ENCODE results near the gene DNAJC15. TPM values are rescaled to one million over a fixed set of nuclear protein-coding genes. Genes with fewer than 3 reads are reported as not detected.
"Not testable (repeated sequence)": the region's sequence is repeated elsewhere in the genome, so short reads cannot be mapped to it uniquely, and the experiment has no call there.

DNAJC15 gene
- total RNA-seq, 2 donors from 2014 or later, result 1.4 to 8.2 TPM

GRCh38 chr13:43072394-43072793 lies 49.0 kb downstream of the DNAJC15 start:
- TF ChIP-seq, protein P1, sequence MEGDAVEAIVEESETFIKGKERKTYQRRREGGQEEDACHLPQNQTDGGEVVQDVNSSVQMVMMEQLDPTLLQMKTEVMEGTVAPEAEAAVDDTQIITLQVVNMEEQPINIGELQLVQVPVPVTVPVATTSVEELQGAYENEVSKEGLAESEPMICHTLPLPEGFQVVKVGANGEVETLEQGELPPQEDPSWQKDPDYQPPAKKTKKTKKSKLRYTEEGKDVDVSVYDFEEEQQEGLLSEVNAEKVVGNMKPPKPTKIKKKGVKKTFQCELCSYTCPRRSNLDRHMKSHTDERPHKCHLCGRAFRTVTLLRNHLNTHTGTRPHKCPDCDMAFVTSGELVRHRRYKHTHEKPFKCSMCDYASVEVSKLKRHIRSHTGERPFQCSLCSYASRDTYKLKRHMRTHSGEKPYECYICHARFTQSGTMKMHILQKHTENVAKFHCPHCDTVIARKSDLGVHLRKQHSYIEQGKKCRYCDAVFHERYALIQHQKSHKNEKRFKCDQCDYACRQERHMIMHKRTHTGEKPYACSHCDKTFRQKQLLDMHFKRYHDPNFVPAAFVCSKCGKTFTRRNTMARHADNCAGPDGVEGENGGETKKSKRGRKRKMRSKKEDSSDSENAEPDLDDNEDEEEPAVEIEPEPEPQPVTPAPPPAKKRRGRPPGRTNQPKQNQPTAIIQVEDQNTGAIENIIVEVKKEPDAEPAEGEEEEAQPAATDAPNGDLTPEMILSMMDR (IDR thresholded peaks at IDR 0.05), result no peak
- TF ChIP-seq POLR2A (IDR thresholded peaks at IDR 0.05), result no peak
- TF ChIP-seq POLR2AphosphoS5 (IDR thresholded peaks at IDR 0.05), result no peak
- no peaks in the 10 kb centered on the region for H3K4me1 ChIP-seq (replicated peaks)
- H3K27me3 ChIP-seq (replicated peaks; ENCODE audit: insufficient read depth), result no peaks in the 10 kb centered on the region
- H3K36me3 ChIP-seq, result no peaks in the 10 kb centered on the region
- no peak overlapping the region for H3K4me3 ChIP-seq
- no peak for DNase-seq (ENCODE audit: low spot score)
- intact Hi-C loops (cut with DNase I), result no loop called here
- WGBS, result 87% methylated on average over 5 of the region's 5 CpGs
- no peak overlapping the region for H3K27ac ChIP-seq
- H3K9me3 ChIP-seq, result no peaks in the 10 kb centered on the region

DNA sequence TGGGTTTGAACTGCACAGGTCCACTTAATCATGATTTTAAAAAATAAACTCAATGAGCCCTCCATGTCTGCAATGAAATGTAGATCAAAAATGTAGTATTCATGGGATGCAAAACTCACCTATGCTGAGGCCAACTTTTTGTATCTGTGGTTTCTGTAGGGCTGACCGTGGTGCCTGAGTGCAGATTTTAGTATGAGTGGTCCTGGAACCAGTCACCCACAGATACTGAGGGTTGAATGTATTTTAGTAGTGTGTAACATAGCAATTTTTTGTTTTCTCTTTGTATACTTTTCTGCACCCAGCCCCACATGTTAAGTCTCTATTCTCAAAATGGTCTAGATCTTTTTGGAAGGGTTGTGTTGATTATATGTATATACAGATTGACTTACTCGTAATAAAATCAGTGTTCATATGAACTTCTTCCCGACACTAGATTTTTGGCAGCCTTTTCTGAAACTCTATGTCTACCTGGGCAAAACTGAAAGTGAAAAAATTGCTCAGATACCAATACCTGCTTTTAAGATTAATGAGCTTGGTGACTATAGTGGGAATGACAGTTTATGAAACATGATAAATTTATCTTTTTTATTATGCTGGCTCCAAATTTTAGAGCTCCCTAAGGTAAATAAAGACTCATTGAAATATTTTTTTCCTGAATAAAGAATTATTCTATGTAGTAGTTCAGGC lies 51.6 kb downstream of the DNAJC15 start:
- TF ChIP-seq POLR2AphosphoS5 (IDR thresholded peaks at IDR 0.05) (no peak), POLR2A (IDR thresholded peaks at IDR 0.05) (no peak)
- TF ChIP-seq, protein P1 (IDR thresholded peaks at IDR 0.05), result no peak
- Histone ChIP-seq H3K36me3 (no peaks in the 10 kb centered on the region), H3K27ac (no peak overlapping the region), H3K27me3 (replicated peaks; ENCODE audit: insufficient read depth) (no peaks in the 10 kb centered on the region), H3K4me3 (no peak overlapping the region), H3K4me1 (replicated peaks) (no peaks in the 10 kb centered on the region), H3K9me3 (no peaks in the 10 kb centered on the region)
- WGBS, result 38% methylated on average over 3 of the region's 3 CpGs
- intact Hi-C loops (cut with DNase I), result no loop called here
- no peak for DNase-seq (ENCODE audit: low spot score)

- 60% methylated on average over 3 of the region's 3 CpGs for WGBS
- intact Hi-C loops (cut with DNase I); H3K9me3 ChIP-seq; H3K36me3 ChIP-seq; H3K4me1 ChIP-seq (replicated peaks); DNase-seq (ENCODE audit: low spot score); H3K27ac ChIP-seq; H3K4me3 ChIP-seq; H3K27me3 ChIP-seq (replicated peaks; ENCODE audit: insufficient read depth): not testable (repeated sequence)
These were observed 52.1 kb downstream of the DNAJC15 start for GRCh38 chr13:43075511-43075902.

DNA sequence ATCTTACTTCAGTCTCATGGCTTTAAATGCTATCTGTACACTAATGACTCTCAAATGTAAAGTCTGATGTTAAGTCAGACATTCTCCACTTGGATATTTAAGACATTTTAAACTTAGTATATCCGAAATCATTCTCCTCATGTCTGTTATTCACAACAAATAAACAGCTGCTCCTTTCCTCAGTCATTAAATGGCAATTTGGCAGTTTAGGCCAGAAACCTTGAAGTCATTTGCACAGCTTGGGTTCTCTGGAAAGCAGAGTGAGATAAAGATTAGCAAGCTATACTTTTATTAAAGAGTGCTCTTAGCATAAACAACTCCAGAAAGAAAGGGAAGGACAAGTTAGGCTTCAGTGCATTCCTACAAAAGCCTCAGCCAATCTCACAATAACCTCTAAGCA lies 53.7 kb downstream of the DNAJC15 start:
- Histone ChIP-seq H3K36me3 (no peaks in the 10 kb centered on the region), H3K27ac (no peak overlapping the region), H3K4me1 (replicated peaks) (no peaks in the 10 kb centered on the region), H3K4me3 (no peak overlapping the region), H3K27me3 (replicated peaks; ENCODE audit: insufficient read depth) (no peaks in the 10 kb centered on the region), H3K9me3 (no peaks in the 10 kb centered on the region)
- WGBS, result 80% methylated on average over 1 of the region's 1 CpG
- intact Hi-C loops (cut with DNase I), result no loop called here
- no peak for TF ChIP-seq POLR2AphosphoS5 (IDR thresholded peaks at IDR 0.05)
- TF ChIP-seq, protein P1 (IDR thresholded peaks at IDR 0.05), result no peak
- TF ChIP-seq POLR2A (IDR thresholded peaks at IDR 0.05), result no peak
- no peak for DNase-seq (ENCODE audit: low spot score)

- H3K27ac ChIP-seq, result no peak overlapping the region
- no peaks in the 10 kb centered on the region for H3K4me1 ChIP-seq (replicated peaks)
- no peak for DNase-seq (ENCODE audit: low spot score)
- no peaks in the 10 kb centered on the region for H3K27me3 ChIP-seq (replicated peaks; ENCODE audit: insufficient read depth)
- WGBS, result 92% methylated on average over 1 of the region's 1 CpG
- TF ChIP-seq, protein P1 (IDR thresholded peaks at IDR 0.05), result no peak
- TF ChIP-seq POLR2A (IDR thresholded peaks at IDR 0.05) (no peak), POLR2AphosphoS5 (IDR thresholded peaks at IDR 0.05) (no peak)
- no peaks in the 10 kb centered on the region for H3K36me3 ChIP-seq
- intact Hi-C loops (cut with DNase I), result no loop called here
- H3K9me3 ChIP-seq, result no peaks in the 10 kb centered on the region
- no peak overlapping the region for H3K4me3 ChIP-seq
These were observed 54.1 kb downstream of the DNAJC15 start for GRCh38 chr13:43077461-43077860.
